Retinal pigment epithelial cell (primary cell): ENCODE results near the gene RNU1-2.
"Not testable (repeated sequence)": the region's sequence is repeated elsewhere in the genome, so short reads cannot be mapped to it uniquely, and the experiment has no call there.

ENCODE experiments used
- DNase-seq: peaks from one replicate; pipeline ENCODE4 v3.0.0-alpha.2; 2010; ENCODE audit warnings: low read depth
- H3K4me3 ChIP-seq: 2 replicates; pipeline ENCODE4 v1.5.1; 2011; ENCODE audit warnings: mild to moderate bottlenecking, low read length, control low read depth, moderate library complexity

The RNU1-2 gene

DNA sequence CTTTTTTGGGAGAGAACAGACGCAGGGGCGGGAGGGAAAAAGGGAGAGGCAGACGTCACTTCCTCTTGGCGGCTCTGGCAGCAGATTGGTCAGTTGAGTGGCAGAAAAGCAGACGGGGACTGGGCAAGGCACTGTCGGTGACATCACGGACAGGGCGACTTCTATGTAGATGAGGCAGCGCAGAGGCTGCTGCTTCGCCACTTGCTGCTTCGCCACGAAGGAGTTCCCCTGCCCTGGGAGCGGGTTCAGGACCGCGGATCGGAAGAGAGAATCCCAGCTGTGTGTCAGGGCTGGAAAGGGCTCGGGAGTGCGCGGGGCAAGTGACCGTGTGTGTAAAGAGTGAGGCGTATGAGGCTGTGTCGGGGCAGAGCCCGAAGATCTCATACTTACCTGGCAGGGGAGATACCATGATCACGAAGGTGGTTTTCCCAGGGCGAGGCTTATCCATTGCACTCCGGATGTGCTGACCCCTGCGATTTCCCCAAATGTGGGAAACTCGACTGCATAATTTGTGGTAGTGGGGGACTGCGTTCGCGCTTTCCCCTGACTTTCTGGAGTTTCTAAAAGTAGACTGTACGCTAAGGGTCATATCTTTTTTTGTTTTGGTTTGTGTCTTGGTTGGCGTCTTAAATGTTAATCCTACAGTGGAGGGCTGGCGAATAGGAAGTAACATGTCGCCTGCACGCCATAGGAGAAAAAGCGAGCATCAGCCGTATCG lies at the start of gene RNU1-2:
RNU1-2 (plus strand) TSS at position 383 of the 718 bp plus-strand sequence.
- DNase-seq = peak; percentile 98
- peak within 1 kb of the TSS; percentile 40 for H3K4me3 ChIP-seq

DNA sequence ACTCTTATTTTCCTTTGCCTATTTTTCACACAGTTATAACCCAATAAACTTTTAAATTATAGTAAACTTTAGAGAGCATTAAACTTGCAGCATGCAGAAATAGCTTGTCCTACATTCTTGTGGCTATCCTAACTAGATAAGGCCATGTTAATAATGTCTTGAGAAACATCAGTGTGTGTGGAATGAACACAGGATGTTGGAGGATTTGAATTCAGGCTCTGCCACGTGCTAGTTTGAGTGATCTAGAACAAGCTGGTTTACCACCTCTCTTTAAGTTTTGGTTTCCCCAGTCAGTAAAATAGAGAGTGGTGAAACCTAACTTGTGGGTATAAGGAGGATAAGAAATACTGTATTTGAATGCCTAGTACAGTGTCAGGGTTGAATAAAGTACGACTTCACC lies 39.6 kb upstream of the RNU1-2 start:
- DNase-seq, H3K4me3 ChIP-seq: not testable (repeated sequence)

DNA sequence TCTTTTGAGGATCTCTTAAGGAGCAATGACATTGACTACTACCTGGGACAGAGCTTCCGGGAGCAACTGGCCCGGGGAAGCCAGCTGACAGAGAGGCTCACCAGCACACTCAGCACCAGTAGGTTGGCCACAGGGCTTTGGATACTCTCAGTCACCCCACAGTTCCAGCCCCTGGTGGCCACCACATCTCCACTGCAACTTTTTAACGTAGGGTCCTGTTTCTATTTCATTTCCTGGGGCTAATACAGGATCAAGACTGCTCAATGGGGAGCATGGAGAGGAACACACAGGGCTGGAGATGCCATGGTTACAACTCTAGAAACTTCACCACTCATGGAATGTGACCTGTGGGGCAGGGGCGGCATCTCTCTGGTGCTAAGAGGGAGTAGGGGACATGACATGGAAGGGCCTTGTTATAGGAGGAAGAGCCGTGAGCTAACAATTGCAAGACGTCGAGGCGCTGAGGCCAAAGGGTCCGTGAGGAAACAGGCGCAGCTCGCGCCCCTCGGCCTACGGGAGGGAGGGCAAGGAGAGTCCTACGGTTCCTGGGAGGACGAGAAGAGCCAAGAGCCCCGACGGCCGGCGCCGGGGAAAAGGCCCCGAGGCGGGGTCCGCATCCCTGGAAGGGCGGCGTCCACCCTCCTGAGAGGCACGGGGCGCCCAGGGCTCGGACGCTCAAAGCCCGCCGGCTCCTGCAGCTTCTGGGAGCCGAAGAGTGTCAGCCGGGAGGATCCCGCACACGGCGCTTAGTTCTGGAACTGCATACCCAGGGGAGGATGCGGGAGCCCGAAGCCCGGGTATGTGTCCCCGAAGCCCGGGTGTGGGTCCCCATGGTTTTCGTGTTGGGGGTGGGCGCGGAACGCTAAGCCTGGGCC lies 36.4 kb upstream of the RNU1-2 start:
- peak overlapping the region; percentile 29 for H3K4me3 ChIP-seq
- DNase-seq = not testable (repeated sequence)

DNA sequence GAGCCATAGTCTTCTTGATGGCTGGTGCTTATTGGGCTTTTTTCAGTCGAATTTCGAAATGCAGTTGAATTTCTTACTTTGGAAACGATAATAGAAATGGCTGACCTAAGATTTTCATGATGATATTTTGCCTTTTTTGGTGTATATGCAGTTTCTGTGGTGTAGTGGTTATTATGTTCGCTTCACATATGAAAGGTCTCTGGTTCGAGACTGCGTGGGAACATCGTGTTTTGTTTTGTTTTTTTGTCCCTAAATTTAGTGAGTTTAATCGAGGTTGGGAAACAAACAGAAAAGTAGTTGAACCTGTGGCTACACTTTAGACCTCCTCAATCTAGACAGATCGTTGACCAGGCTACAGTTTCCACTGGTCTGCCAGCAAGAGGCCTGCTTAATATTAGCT lies 35.7 kb upstream of the RNU1-2 start:
- not testable (repeated sequence) for H3K4me3 ChIP-seq, DNase-seq

DNA sequence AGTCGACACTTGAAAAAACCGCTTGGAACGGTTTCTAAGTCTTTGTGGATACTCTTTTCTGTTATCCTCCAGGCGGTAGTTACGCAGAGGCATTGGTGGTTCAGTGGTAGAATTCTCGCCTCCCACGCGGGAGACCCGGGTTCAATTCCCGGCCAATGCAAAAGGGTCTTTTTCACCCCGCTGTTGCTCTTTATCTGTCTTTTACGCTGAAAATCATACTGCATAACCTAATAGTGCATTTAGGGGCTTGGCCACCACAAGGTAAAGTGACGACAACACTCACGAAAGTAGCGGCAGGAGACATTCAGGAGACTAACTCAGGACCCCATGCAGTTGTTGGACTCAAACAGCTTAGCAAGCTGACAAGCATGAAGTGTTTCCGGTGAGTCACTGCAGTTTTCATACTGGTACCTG lies 33.9 kb upstream of the RNU1-2 start:
- not testable (repeated sequence) for H3K4me3 ChIP-seq, DNase-seq

DNA sequence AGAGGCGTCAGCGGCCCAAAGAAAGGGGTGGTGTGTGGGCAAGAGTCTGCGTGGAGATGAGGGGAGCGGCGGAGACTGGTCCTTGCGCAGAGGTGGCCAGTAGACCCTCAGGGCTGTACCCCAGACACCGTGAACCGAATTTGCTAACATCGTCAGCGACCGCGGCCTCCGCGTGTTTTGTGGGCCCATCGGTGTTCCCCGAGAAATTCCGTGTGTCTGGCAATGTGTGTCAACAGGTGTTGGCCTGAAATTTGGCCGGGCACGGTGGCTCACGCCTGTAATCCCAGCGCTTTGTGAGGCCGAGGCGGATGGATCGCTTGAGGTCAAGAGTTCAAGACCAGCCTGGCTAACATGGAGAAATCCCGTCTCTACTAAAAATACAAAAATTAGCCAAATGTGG lies 33.4 kb upstream of the RNU1-2 start:
- not testable (repeated sequence) for DNase-seq, H3K4me3 ChIP-seq

DNA sequence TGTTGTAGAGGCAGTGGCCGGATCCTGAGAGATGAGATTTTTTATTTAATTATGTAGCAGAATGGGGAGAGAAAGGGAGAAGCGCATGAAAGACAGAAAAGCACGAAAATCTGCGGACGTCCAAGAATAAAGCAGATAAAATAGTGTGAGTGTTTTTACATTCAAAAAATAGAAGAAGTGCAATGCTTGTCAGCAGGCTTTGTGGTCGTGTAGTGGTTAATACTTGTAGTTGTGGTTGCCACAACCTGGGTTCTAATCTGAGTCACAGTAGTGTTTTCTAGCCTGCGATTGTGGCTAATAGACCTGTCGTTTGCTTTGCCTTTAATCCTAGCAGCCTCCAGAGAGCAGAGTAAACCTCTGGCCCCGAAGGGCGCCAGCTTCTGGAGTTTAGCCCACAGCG lies 32.8 kb upstream of the RNU1-2 start:
- H3K4me3 ChIP-seq, DNase-seq: not testable (repeated sequence)

DNA sequence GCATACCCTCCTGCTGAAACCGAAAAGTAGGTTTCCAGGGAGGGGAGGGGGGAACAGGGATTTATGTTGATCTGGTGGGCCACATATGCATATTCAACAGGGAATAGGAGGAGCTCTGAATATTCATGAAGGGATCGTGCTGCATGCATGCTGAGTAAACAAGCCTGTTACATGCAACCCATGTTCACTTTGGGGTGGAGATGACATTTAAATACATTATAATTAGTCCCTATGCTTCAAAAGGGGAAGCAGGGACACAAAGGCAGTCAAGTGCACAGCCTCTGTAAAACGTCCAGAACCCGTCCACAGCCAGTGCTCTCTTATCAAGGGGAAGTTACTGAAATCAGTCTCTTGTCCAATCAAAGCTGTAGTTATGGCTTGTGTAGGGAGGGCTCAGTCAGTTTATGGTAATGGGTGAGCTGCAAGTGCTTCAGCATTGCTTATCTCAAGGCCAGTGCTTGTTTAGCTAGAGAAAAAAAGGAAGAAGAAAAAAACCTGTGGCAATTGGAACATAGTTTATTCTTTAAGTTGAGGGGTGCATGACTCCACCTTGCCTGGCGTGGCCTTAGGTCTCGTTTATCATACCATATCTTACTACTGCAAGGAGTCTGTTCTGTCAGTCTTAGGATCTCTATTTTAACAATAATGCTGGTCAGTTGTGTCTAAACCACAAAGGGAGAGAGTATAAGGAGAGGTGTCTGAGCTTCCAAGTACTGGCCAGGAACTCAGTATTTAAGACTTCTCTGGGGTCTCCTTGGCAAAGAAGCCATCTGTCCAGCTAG lies 28.7 kb upstream of the RNU1-2 start:
- not testable (repeated sequence) for H3K4me3 ChIP-seq, DNase-seq

DNA sequence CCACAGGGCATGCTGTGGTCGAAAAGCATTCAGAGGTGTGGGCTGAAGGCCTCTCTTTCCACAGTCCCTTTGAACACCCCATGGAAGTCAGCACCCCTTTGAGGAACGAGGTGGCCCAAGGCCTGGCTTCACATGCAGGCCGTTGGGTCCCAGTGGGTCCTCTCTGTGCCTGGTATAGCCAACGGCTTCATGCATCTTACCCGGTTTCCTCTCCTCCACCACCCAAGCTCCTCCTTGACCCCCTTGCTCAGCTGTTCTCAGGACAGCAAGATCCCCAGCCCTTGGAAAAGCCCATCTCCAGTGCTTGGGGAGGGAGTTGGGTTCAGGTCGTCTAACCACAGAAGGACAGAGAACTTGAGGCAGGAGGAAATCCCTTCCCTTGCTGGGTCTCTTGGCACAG lies 27.0 kb upstream of the RNU1-2 start:
- not testable (repeated sequence) for DNase-seq, H3K4me3 ChIP-seq

DNA sequence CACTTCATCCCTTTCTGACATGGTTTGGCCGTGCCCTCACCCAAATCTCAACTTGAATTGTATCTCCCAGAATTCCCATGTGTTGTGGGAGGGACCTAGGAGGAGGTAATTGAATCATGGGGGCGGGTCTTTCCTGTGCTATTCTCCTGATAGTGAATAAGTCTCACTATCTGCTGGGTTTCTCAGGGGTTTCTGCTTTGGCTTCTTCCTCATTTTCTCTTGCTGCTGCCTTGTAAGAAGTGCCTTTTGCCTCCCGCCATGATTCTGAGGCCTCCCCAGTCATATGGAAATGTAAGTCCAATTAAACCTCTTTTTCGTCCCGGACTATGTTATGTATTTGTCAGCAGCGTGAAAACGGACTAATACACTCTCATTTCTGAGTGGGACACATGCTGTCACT lies 25.8 kb upstream of the RNU1-2 start:
- not testable (repeated sequence) for H3K4me3 ChIP-seq, DNase-seq

DNA sequence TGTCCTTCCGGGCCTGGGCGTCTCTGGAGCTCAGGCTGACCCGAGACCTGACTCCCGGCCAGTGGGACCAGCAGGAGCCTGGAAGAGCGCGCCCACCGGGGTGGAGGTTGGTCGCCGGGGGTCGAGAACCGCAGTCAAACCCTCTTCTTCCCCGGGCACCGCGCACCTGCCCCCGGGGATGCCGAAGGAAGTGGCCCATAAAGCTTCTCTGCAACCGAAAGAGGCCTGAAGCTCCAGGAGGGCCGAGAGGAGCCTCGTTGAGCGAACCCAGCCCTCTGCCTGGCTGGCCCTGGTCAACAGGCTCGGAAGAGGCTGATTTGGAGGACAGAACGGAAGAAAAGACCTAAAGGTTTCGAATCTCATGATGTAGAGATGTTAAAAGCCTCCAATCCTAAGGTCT lies 24.6 kb upstream of the RNU1-2 start:
- DNase-seq, H3K4me3 ChIP-seq: not testable (repeated sequence)

DNA sequence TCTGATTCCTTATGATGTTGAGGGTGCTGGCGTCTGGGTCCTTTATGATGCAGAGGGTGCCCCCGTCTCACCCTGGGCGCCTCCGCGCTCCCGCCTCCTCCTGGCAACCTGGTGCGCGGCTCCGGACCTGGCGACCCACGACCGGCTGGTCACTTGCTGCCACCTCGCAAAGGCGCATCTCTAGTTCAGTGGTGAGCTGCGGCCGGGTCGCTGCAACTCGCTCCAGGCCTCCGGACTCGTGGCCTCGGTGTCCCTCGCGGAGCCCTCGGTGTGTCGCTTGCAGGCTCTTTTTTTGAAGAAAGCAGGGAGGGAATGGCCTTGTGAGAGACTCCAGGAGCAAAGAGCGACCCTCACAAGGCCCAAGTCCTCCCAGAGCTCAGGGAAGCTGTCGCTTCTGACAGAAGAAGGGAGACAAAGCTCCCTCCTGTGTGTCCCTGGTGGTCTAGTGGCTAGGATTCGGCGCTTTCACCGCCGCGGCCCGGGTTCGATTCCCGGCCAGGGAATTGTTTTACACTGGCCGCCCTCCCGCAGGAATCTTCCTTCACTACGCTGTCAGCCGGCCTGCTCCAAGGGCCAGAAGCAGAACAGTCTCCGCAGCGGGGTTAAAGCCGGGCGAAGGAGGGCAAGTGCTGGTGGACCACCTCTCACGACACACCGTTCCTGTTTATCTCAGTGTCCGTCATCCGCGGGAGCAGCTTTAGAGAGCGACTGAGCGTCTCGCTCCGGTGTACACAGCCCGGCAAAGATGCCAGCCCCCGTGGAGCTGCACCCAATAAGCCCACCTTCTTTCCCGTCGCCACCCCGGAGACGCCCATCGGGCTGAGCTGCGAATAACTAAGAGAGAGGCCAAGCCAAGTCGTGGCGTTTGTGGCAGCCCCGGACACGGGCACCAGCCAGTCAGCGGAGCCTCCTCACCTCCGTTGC lies 23.4 kb upstream of the RNU1-2 start:
- H3K4me3 ChIP-seq = peak overlapping the region; percentile 49

DNA sequence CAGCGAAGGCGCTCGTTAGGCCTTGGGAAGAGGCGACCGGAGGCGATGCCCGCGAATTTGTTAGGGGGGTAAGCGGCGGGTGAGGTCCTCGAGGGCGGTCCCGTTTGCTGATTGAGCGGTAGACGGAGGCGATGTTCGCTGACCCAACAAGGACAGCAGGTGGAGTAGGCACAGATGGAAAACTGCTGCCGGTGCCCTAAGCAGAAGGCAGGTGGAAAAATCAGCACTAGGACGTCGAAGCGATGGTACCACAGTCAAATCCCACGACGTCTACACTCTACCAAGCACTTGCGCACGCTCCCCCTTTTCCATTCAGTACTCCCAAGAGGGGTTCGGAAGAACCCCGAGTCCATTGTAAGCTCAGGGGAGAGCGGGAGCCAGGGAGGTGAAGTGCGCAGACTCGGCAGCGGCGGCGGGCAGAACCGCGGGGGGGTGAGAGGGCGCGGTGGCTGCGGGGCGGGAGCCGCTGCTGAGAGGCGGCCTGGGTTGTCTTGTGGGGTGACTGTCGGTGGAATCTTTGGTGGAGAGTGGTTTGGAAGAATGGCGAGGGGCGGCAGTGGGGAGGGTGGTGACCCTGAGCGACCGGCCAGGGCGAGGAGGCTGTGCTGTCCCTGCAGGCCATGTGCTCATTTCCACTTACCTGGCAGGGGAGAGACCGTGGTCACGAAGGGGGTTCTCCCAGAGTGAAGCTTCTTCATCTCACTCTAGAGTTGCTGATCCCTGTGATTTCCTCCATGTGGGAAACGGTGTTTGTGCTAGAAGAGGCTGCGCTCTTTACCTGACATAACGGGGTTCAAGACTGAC lies 22.5 kb upstream of the RNU1-2 start:
- not testable (repeated sequence) for DNase-seq, H3K4me3 ChIP-seq

More for the DNA sequence above, 23.4 kb upstream of the RNU1-2 start:
- DNase-seq = peak; percentile 43

DNA sequence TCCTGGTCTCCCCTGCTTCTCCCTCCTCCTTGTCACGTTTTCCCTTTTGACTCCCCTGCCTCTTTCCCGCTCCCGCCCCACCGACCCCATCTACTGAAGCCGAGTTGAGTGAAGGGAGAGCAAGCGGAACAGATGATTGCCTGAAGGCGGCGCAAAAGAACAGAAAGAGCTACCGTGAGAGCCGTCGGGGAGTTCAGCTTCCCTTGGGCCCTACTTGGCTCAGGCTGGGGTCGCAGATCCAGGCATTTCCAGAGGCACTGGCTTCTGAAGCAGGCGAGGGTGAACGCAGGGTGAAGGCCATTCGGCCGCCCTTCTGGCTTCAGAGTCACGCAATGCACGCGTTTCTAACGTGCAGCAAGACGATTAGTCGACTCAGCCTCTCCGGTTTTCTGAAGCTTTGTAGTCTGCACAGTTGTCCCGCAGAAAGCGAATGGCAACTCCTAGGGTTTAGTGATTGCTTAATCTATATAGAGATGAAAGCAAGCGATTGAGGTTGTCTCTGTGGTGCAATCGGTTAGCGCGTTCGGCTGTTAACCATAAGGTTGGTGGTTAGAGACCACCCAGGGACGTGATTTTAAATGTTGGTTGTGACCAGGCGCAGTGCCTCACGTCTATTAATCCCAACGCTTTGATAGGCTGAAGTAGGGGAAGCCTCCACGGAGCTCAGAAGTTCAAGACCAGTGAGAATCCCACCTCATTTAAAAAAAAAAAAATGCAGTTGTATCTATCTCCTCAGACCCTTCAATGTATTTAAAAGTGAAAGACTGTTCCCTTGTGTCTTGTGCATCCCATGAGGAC lies 20.6 kb upstream of the RNU1-2 start:
- not testable (repeated sequence) for H3K4me3 ChIP-seq, DNase-seq

DNA sequence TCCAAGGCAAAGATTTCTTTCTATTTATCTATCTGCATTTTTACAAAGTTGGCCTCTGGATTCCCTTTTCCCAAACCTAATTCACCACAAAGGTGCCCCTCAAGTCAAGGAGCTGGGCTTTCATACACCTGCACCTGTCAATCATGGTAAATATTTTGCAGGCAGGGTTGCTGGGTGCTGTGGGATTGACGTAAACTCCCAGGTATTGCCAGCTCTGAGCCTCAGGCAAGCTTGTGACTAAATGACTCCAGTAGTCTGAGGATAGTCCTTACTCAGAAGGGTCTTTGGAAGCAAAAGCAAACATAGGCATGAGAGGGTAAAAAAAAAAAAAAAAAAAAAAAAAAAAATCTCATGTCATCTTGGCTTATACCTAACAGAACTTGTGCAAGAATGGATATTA lies 14.0 kb upstream of the RNU1-2 start:
- not testable (repeated sequence) for DNase-seq

More for the DNA sequence above, 14.0 kb upstream of the RNU1-2 start:
- H3K4me3 ChIP-seq = not testable (repeated sequence)
